Natural killer cell (primary cell): ENCODE data around the gene PPP1R14C. TPM values are rescaled to one million over a fixed set of nuclear protein-coding genes. Genes with fewer than 3 reads are reported as not detected.

Source experiments
- ATAC-seq, 3 donors: fragments of 150-1000 bp in 2 of 3; fragments of 200-7000 bp in 1 of 3; cut with Tn5 transposase; 1 replicate in 1 of 3; 2 replicates in 2 of 3; pipeline ENCODE4 v1.10.0; 2021; ENCODE audit warnings: mild to moderate bottlenecking in 2 of 3, moderate library complexity in 2 of 3
- DNase-seq, 2 donors: peaks; one replicate each; pipeline versions ENCODE4 v3.0.0 to v3.0.0-alpha.2; 2013 to 2021; ENCODE audit warnings: mixed read lengths in 1 of 2
- H3K27ac ChIP-seq: one replicate; pipeline ENCODE4 v1.5.1; 2013; ENCODE audit warnings: mild to moderate bottlenecking, low read length
- H3K27me3 ChIP-seq: one replicate; pipeline ENCODE4 v1.6.1; 2013; ENCODE audit warnings: low read length; ENCODE audit not compliant: control insufficient read depth, insufficient read depth
- H3K36me3 ChIP-seq: one replicate; pipeline ENCODE4 v1.6.1; 2013; ENCODE audit warnings: low read length; ENCODE audit not compliant: control insufficient read depth, insufficient read depth
- H3K4me1 ChIP-seq: one replicate; pipeline ENCODE4 v1.6.1; 2013; ENCODE audit warnings: low read length; ENCODE audit not compliant: control insufficient read depth, insufficient read depth
- H3K4me3 ChIP-seq: one replicate; pipeline ENCODE4 v1.5.1; 2013; ENCODE audit warnings: low read length
- H3K9me3 ChIP-seq: one replicate; pipeline ENCODE4 v1.6.1; 2013; ENCODE audit warnings: low read length; ENCODE audit not compliant: control insufficient read depth, insufficient read depth
- H3K27ac Mint-ChIP-seq, 2 donors: one replicate each; pipeline ENCODE4 v1.8.0; 2022; ENCODE audit warnings: mild to moderate bottlenecking in 2 of 2, mixed read lengths in 2 of 2, moderate library complexity in 1 of 2
- H3K27me3 Mint-ChIP-seq, 2 donors: one replicate each; pipeline ENCODE4 v1.8.0; 2022; ENCODE audit warnings: low read depth in 2 of 2, mixed read lengths in 2 of 2
- H3K36me3 Mint-ChIP-seq: one replicate; pipeline ENCODE4 v1.8.0; 2022; ENCODE audit warnings: mixed read lengths
- H3K4me1 Mint-ChIP-seq, 2 donors: one replicate each; pipeline ENCODE4 v1.8.0; 2022; ENCODE audit warnings: mixed read lengths in 2 of 2
- H3K4me3 Mint-ChIP-seq: one replicate; pipeline ENCODE4 v1.8.0; 2022; ENCODE audit warnings: mild to moderate bottlenecking, moderate library complexity, mixed read lengths
- H3K9me3 Mint-ChIP-seq, 2 donors: one replicate each; pipeline ENCODE4 v1.8.0; 2022; ENCODE audit warnings: mixed read lengths in 2 of 2
- WGBS: methylation state at CpG from one replicate; pipeline ENCODE4 v1.1.7; 2013; ENCODE audit warnings: missing lambda C conversion rate; ENCODE audit not compliant: insufficient coverage; 5-methylcytosine and 5-hydroxymethylcytosine counted together
- intact Hi-C: fragments of 100-400 bp; cut with micrococcal nuclease; formaldehyde crosslinking; loops from one replicate; pipeline ENCODE4 v1.14.2; 2022
- total RNA-seq, 4 donors: library from RNA; stranded (reverse); fragments of 120-200 nt in 1 of 4; gene quantifications; one replicate each; pipeline versions ENCODE4 v1.2.3 to v1.2.4, GENCODE V29; 2013 to 2022
- TF ChIP-seq, protein P1 (sequence below): fragments of 200-600 bp; IDR thresholded peaks from one replicate; pipeline ENCODE4 v1.8.0; 2022; ENCODE audit warnings: antibody characterized with exemption

The PPP1R14C gene
- total RNA-seq, 3 donors from 2014 or later (not counting 1 experiment from before 2014, with no cell fraction given), result not detected

DNA sequence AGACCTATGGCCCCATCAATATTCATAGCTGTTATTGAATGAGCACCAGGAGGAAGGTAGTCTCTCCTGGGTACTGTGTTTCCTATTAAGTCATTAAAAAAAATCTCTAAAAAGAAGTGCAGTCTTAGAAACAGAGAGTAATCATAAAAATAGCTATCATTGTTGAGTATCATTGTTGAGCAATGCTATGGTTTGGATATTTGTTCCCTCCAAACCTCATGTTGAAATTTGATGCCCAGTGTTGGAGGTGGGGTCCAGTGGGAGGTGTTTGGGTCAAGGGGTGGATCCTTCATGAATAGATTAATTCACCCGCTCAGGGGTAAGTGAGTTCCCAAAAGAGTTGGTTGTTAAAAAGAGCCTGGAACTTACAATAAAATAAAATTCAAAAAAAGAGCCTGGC, 137.9 kb downstream of the PPP1R14C start:
- Mint-ChIP-seq H3K27ac (no peak overlapping the region), H3K27me3 (peaks cover 21 to 52% of the 10 kb centered on the region in 2 donors), H3K36me3 (no peaks in the 10 kb centered on the region), H3K4me3 (no peak overlapping the region), H3K9me3 (no peaks in the 10 kb centered on the region), H3K4me1 (no peaks in the 10 kb centered on the region)
- H3K36me3 ChIP-seq, result no peaks in the 10 kb centered on the region
- no peak for ATAC-seq
- intact Hi-C loops, result no loop called here
- H3K4me1 ChIP-seq, result no peaks in the 10 kb centered on the region
- peaks cover 48% of the 10 kb centered on the region for H3K27me3 ChIP-seq
- no peak overlapping the region for H3K4me3 ChIP-seq
- H3K9me3 ChIP-seq, result no peaks in the 10 kb centered on the region
- H3K27ac ChIP-seq, result no peak overlapping the region
- WGBS, result no CpG with 5 or more reads among the region's 1 CpG
- no peak for DNase-seq
- TF ChIP-seq, protein P1, sequence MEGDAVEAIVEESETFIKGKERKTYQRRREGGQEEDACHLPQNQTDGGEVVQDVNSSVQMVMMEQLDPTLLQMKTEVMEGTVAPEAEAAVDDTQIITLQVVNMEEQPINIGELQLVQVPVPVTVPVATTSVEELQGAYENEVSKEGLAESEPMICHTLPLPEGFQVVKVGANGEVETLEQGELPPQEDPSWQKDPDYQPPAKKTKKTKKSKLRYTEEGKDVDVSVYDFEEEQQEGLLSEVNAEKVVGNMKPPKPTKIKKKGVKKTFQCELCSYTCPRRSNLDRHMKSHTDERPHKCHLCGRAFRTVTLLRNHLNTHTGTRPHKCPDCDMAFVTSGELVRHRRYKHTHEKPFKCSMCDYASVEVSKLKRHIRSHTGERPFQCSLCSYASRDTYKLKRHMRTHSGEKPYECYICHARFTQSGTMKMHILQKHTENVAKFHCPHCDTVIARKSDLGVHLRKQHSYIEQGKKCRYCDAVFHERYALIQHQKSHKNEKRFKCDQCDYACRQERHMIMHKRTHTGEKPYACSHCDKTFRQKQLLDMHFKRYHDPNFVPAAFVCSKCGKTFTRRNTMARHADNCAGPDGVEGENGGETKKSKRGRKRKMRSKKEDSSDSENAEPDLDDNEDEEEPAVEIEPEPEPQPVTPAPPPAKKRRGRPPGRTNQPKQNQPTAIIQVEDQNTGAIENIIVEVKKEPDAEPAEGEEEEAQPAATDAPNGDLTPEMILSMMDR, result no peak

DNA sequence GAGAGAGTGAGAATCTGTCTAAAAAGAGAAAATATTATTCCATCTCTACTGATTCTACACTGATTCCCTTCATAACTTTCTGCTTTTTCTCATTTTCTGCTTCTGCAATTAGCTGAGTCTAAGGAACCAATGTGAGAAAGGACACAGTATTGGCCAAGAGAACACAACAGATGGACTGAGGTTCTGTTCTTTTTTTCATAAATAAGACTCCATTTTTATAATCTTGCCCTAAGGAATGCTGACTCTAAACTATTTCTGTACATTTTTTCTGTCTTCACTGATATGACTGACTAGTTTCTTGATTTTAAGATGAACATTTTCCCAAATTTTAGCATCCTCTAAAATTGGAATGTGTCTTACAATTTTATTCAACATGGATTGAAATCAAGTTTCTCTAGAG, 138.9 kb downstream of the PPP1R14C start:
- H3K36me3 Mint-ChIP-seq, result no peaks in the 10 kb centered on the region
- no peak overlapping the region for H3K4me3 Mint-ChIP-seq
- TF ChIP-seq, protein P1, result no peak
- no peaks in the 10 kb centered on the region for H3K4me1 ChIP-seq
- ATAC-seq (no peak), DNase-seq (no peak)
- no peak overlapping the region for H3K4me3 ChIP-seq
- H3K36me3 ChIP-seq, result no peaks in the 10 kb centered on the region
- no peaks in the 10 kb centered on the region for H3K4me1 Mint-ChIP-seq
- no peak overlapping the region for H3K27ac Mint-ChIP-seq
- peaks cover 30 to 53% of the 10 kb centered on the region in 2 donors for H3K27me3 Mint-ChIP-seq
- no peaks in the 10 kb centered on the region for H3K9me3 Mint-ChIP-seq
- H3K27me3 ChIP-seq, result peaks cover 45% of the 10 kb centered on the region
- H3K9me3 ChIP-seq, result no peaks in the 10 kb centered on the region
- intact Hi-C loops, result no loop called here
- no peak overlapping the region for H3K27ac ChIP-seq

DNA sequence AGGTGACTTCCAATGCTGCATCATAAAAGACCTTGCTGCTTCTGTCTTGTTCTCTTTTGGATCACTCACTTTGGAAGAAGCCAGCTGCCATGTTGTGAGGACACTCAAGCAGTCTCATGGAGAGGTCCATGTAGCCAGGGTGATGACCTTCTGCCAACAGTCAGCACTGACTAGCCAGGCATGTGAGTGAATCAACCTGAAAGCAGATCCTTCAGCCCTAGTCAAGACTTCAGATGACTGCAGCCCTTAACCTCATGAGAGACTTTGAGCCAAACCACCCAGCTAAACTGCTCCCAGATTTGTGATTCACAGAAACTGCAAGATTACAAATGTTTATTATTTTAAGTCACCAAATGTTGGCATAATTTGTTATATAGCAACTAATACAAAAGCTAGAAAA, 140.0 kb downstream of the PPP1R14C start:
- Histone ChIP-seq H3K4me3 (no peak overlapping the region), H3K27ac (no peak overlapping the region), H3K27me3 (peaks cover 40% of the 10 kb centered on the region), H3K36me3 (no peaks in the 10 kb centered on the region), H3K4me1 (no peaks in the 10 kb centered on the region), H3K9me3 (no peaks in the 10 kb centered on the region)
- peaks cover 29 to 49% of the 10 kb centered on the region in 2 donors for H3K27me3 Mint-ChIP-seq
- no peak overlapping the region for H3K27ac Mint-ChIP-seq
- no peaks in the 10 kb centered on the region for H3K9me3 Mint-ChIP-seq
- H3K4me3 Mint-ChIP-seq, result no peak overlapping the region
- no peaks in the 10 kb centered on the region for H3K36me3 Mint-ChIP-seq
- TF ChIP-seq, protein P1, result no peak
- ATAC-seq, result no peak
- DNase-seq, result no peak
- intact Hi-C loops, result no loop called here
- no peaks in the 10 kb centered on the region for H3K4me1 Mint-ChIP-seq

DNA sequence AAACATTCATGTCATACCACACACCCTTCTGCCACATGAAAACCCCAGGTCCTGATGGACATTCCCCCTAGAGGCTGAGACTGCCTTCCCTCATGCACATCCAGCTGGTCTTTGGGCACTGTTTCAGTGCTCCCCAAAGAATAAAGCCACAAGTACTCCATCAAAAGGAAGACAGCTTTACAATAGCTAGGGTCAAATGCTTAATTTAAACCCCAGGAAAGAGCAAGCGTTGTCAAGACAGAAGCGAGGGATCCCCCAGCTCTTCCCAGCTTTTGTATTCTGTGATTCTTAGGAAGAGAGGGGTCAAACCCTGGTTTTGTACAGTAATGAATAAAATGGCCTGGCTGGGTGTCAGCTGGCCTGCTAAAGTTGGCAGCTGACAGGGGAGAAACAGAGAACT, 143.6 kb downstream of the PPP1R14C start:
- no peaks in the 10 kb centered on the region for H3K4me1 Mint-ChIP-seq
- H3K27me3 Mint-ChIP-seq, result peaks cover 26 to 40% of the 10 kb centered on the region in 2 donors
- TF ChIP-seq, protein P1, result no peak
- Histone ChIP-seq H3K4me1 (no peaks in the 10 kb centered on the region), H3K27ac (no peak overlapping the region), H3K9me3 (no peaks in the 10 kb centered on the region), H3K27me3 (peaks cover 27% of the 10 kb centered on the region), H3K36me3 (no peaks in the 10 kb centered on the region), H3K4me3 (no peak overlapping the region)
- no peak overlapping the region for H3K27ac Mint-ChIP-seq
- H3K9me3 Mint-ChIP-seq, result no peaks in the 10 kb centered on the region
- DNase-seq (no peak), ATAC-seq (no peak)
- intact Hi-C loops, result no loop called here
- H3K36me3 Mint-ChIP-seq, result no peaks in the 10 kb centered on the region
- no peak overlapping the region for H3K4me3 Mint-ChIP-seq
- 100% methylated on average over 2 of the region's 2 CpGs for WGBS
